ENCODE data around the gene GPC4. TPM values are rescaled to one million over a fixed set of nuclear protein-coding genes. Genes with fewer than 3 reads are reported as not detected.

Gene GPC4
- total RNA-seq, 1 experiment from 2014 or later = 4.7 TPM

DNA sequence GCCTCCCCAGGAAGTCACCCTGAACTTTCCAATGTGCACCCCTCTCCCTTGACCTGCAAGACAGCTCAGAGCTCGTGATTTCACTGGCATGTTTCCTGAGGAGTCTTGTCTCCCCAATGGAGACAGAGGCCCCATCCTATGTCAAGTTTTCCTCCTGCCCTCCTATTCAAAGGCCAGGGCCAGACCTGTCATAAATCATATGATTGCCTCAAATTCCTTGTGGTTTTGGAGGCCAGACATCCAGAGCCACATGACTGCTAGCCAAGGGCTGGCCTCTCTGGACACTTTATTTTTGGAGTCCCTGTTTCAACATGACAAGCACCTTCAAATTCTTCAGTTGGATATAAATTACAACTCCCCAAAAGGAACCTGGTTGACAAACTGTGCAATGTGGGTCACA, 121.2 kb downstream of the GPC4 start:
- intact Hi-C loops (cut with micrococcal nuclease; ENCODE audit: unreplicated experiment) = no loop called here
- Histone ChIP-seq H3K4me3 (no peak overlapping the region), H4K20me1 (ENCODE audit: insufficient read depth) (no peaks in the 10 kb centered on the region), H3K4me1 (replicated peaks; ENCODE audit: insufficient read depth) (no peaks in the 10 kb centered on the region), H3K27me3 (ENCODE audit: insufficient read depth, low read depth) (no peaks in the 10 kb centered on the region), H3K9me3 (ENCODE audit: insufficient read depth, low read depth) (0 out of 2 replicates have a peak, but pooled peaks cover 5% of the 10 kb centered on the region), H3K27ac (no peak overlapping the region), H3K79me2 (ENCODE audit: low read depth) (no peaks in the 10 kb centered on the region), H3K36me3 (ENCODE audit: low read depth) (no peaks in the 10 kb centered on the region), H3K4me2 (no peak overlapping the region), H2AFZ (no peak overlapping the region), H3F3A (ENCODE audit: insufficient read depth, low read depth) (0 out of 2 replicates have a peak, but pooled peaks cover 6% of the 10 kb centered on the region), H3K9me2 (ENCODE audit: insufficient read depth) (no peaks in the 10 kb centered on the region)
- no peak for DNase-seq
- POLR2A ChIA-PET (ENCODE audit: unreplicated experiment) = no interaction called here
- TF ChIP-seq, protein P1, sequence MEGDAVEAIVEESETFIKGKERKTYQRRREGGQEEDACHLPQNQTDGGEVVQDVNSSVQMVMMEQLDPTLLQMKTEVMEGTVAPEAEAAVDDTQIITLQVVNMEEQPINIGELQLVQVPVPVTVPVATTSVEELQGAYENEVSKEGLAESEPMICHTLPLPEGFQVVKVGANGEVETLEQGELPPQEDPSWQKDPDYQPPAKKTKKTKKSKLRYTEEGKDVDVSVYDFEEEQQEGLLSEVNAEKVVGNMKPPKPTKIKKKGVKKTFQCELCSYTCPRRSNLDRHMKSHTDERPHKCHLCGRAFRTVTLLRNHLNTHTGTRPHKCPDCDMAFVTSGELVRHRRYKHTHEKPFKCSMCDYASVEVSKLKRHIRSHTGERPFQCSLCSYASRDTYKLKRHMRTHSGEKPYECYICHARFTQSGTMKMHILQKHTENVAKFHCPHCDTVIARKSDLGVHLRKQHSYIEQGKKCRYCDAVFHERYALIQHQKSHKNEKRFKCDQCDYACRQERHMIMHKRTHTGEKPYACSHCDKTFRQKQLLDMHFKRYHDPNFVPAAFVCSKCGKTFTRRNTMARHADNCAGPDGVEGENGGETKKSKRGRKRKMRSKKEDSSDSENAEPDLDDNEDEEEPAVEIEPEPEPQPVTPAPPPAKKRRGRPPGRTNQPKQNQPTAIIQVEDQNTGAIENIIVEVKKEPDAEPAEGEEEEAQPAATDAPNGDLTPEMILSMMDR (conservative IDR thresholded peaks at IDR 0.05) = no peak
- no peak for TF ChIP-seq EZH2 (IDR thresholded peaks at IDR 0.05; ENCODE audit: low read depth)
- no TSS peak for BruUV-seq (replicated peaks)
- CTCF ChIA-PET = no interaction called here

DNA sequence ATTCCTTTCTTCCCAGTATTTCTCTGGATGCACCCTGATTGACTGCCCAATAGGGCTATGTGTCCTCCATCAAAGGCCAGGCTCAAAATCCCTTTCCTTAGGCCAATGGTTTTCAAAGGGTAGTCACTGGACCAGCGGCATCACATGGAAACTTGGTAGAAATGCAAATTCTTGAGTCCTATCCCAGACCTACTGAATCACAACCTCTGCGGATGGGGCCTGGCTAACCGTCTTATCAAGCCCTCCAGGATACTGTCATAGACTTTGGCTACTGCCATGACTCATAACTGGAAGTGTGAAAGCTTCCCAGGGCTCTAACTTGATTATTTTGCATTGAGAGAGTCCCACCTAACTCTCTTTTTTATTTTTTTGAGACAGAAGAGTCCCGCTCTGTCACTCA, 125.2 kb downstream of the GPC4 start:
- H3K27ac ChIP-seq = no peak overlapping the region
- no peak overlapping the region for H3K4me3 ChIP-seq
- H3K36me3 ChIP-seq (ENCODE audit: low read depth) = no peaks in the 10 kb centered on the region
- intact Hi-C loops (cut with micrococcal nuclease; ENCODE audit: unreplicated experiment) = no loop called here
- DNase-seq = no peak
- CTCF ChIA-PET = interaction anchor here (0.6 kb wide), 1 partner anchor 616 kb away, joined by 3 read pairs; no protein-coding TSS in a partner anchor
- no peak overlapping the region for H3K4me2 ChIP-seq
- no peaks in the 10 kb centered on the region for H3K79me2 ChIP-seq (ENCODE audit: low read depth)
- no peaks in the 10 kb centered on the region for H3K9me3 ChIP-seq (ENCODE audit: insufficient read depth, low read depth)
- no peaks in the 10 kb centered on the region for H3K9me2 ChIP-seq (ENCODE audit: insufficient read depth)
- H3K4me1 ChIP-seq (replicated peaks; ENCODE audit: insufficient read depth) = no peaks in the 10 kb centered on the region
- H3K27me3 ChIP-seq (ENCODE audit: insufficient read depth, low read depth) = no peaks in the 10 kb centered on the region
- no peak for TF ChIP-seq EZH2 (IDR thresholded peaks at IDR 0.05; ENCODE audit: low read depth)
- TF ChIP-seq, protein P1 (conservative IDR thresholded peaks at IDR 0.05) = no peak
- POLR2A ChIA-PET (ENCODE audit: unreplicated experiment) = no interaction called here
- H2AFZ ChIP-seq = no peak overlapping the region
- H4K20me1 ChIP-seq (ENCODE audit: insufficient read depth) = no peaks in the 10 kb centered on the region
- no peaks in the 10 kb centered on the region for H3F3A ChIP-seq (ENCODE audit: insufficient read depth, low read depth)
- BruUV-seq (replicated peaks) = no TSS peak

DNA sequence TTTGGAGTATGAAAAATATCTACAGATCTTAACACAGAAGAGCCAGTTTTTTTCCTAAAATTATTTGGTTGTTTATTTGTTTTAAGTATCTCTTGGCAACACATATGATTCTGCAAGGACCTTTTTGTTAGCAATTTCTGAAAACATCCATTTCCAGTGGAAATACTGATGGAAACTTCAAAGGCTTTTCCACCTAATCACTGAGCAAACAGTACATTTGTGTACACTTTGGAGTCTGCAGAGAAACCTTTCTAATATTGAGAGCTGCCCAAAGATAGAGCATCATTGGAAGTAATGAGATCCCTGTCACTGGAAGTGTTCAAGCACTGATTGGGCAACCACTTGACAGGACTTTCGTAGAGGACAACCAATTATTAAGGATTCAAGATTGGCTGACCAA, 127.4 kb downstream of the GPC4 start:
- H3K27me3 ChIP-seq (ENCODE audit: insufficient read depth, low read depth) = no peaks in the 10 kb centered on the region
- no peak overlapping the region for H3K27ac ChIP-seq
- no peak overlapping the region for H3K4me3 ChIP-seq
- no peak overlapping the region for H3K4me2 ChIP-seq
- H3K36me3 ChIP-seq (ENCODE audit: low read depth) = no peaks in the 10 kb centered on the region
- TF ChIP-seq, protein P1 (conservative IDR thresholded peaks at IDR 0.05) = no peak
- TF ChIP-seq EZH2 (IDR thresholded peaks at IDR 0.05; ENCODE audit: low read depth) = no peak
- H2AFZ ChIP-seq = no peak overlapping the region
- POLR2A ChIA-PET (ENCODE audit: unreplicated experiment) = no interaction called here
- no peaks in the 10 kb centered on the region for H3K79me2 ChIP-seq (ENCODE audit: low read depth)
- no peak for DNase-seq
- no peaks in the 10 kb centered on the region for H4K20me1 ChIP-seq (ENCODE audit: insufficient read depth)
- BruUV-seq (replicated peaks) = no TSS peak
- CTCF ChIA-PET = no interaction called here
- H3F3A ChIP-seq (ENCODE audit: insufficient read depth, low read depth) = no peaks in the 10 kb centered on the region
- H3K9me2 ChIP-seq (ENCODE audit: insufficient read depth) = no peaks in the 10 kb centered on the region
- intact Hi-C loops (cut with micrococcal nuclease; ENCODE audit: unreplicated experiment) = no loop called here
- H3K9me3 ChIP-seq (ENCODE audit: insufficient read depth, low read depth) = no peaks in the 10 kb centered on the region
- no peaks in the 10 kb centered on the region for H3K4me1 ChIP-seq (replicated peaks; ENCODE audit: insufficient read depth)

Data from PC-9 (cell line).